T47D (cell line): ENCODE data around the gene KLHL29.

ENCODE experiments used
- DNase-seq, 2 experiments: peaks; one replicate each; pipeline versions ENCODE4 v3.0.0 to v3.0.0-alpha.2; 2011 to 2012; ENCODE audit warnings: low read depth in 1 of 2, low spot score in 1 of 2
- JUND ChIP-seq: IDR thresholded peaks from 2 replicates; pipeline ENCODE4 v1.6.1; 2012; ENCODE audit warnings: low read depth
- in situ Hi-C: cut with HindIII; loops from 2 replicates; pipeline ENCODE4 v1.10.0; 2016; ENCODE audit warnings: low sequenced_read_pairs, low pct_unique_long_range_greater_than_20kb

The KLHL29 gene

GRCh38 chr2:23695214-23695889 lies 310.4 kb downstream of the KLHL29 start:
- in situ Hi-C loops: no loop called here
- TF ChIP-seq JUND: no peak
- no peak for DNase-seq

- in situ Hi-C loops: no loop called here
- DNase-seq: no peak
- TF ChIP-seq JUND: no peak
These were observed 311.1 kb downstream of the KLHL29 start for GRCh38 chr2:23695890-23696751.

GRCh38 chr2:23696752-23697045 lies 311.7 kb downstream of the KLHL29 start:
- in situ Hi-C loops: no loop called here
- no peak for TF ChIP-seq JUND
- DNase-seq: no peak

GRCh38 chr2:23697256-23698075 lies 312.5 kb downstream of the KLHL29 start:
- in situ Hi-C loops: no loop called here

GRCh38 chr2:23698116-23698693 lies 313.2 kb downstream of the KLHL29 start:
- no peak for DNase-seq
- in situ Hi-C loops: no loop called here
- TF ChIP-seq JUND: no peak

More at GRCh38 chr2:23697256-23698075, 312.5 kb downstream of the KLHL29 start:
- DNase-seq: no peak
- no peak for TF ChIP-seq JUND

GRCh38 chr2:23698721-23699579 lies 314.0 kb downstream of the KLHL29 start:
- DNase-seq: no peak
- in situ Hi-C loops: no loop called here
- TF ChIP-seq JUND: no peak

GRCh38 chr2:23699580-23699925 lies 314.6 kb downstream of the KLHL29 start:
- no peak for TF ChIP-seq JUND
- in situ Hi-C loops: no loop called here
- no peak for DNase-seq

GRCh38 chr2:23700627-23701026 lies 315.6 kb downstream of the KLHL29 start:
- no peak for DNase-seq
- in situ Hi-C loops: no loop called here
- TF ChIP-seq JUND: no peak

GRCh38 chr2:23703037-23703582 lies 318.1 kb downstream of the KLHL29 start:
- DNase-seq: no peak
- TF ChIP-seq JUND: no peak
- in situ Hi-C loops: no loop called here

- no peak for DNase-seq
- in situ Hi-C loops: no loop called here
- TF ChIP-seq JUND: no peak
These were observed 318.8 kb downstream of the KLHL29 start for GRCh38 chr2:23703583-23704385.
